Measurements from ENCODE around the gene CCDC47.

Gene CCDC47

GRCh38 chr17:63817736-63818385 lies 44.5 kb upstream of the CCDC47 start:
- no peak for TF ChIP-seq CTCF (IDR thresholded peaks at IDR 0.05; ENCODE audit: extremely low read depth, missing control alignments)

GRCh38 chr17:63816669-63817068 lies 43.3 kb upstream of the CCDC47 start:
- DNase-seq (ENCODE audit: low spot score): no peak
- TF ChIP-seq CTCF (IDR thresholded peaks at IDR 0.05; ENCODE audit: extremely low read depth, missing control alignments): no peak

More at GRCh38 chr17:63817736-63818385, 44.5 kb upstream of the CCDC47 start:
- DNase-seq (ENCODE audit: low spot score): no peak

- no peak for DNase-seq (ENCODE audit: low spot score)
- no peak for TF ChIP-seq CTCF (IDR thresholded peaks at IDR 0.05; ENCODE audit: extremely low read depth, missing control alignments)
Observed at GRCh38 chr17:63816123-63816522, 42.7 kb upstream of the CCDC47 start.

GRCh38 chr17:63809970-63810369 lies 36.6 kb upstream of the CCDC47 start:
- DNase-seq (ENCODE audit: low spot score): no peak
- TF ChIP-seq CTCF (IDR thresholded peaks at IDR 0.05; ENCODE audit: extremely low read depth, missing control alignments): no peak

GRCh38 chr17:63805591-63805990 lies 32.2 kb upstream of the CCDC47 start:
- no peak for TF ChIP-seq CTCF (IDR thresholded peaks at IDR 0.05; ENCODE audit: extremely low read depth, missing control alignments)
- no peak for DNase-seq (ENCODE audit: low spot score)

GRCh38 chr17:63804328-63804727 lies 30.9 kb upstream of the CCDC47 start:
- no peak for DNase-seq (ENCODE audit: low spot score)
- no peak for TF ChIP-seq CTCF (IDR thresholded peaks at IDR 0.05; ENCODE audit: extremely low read depth, missing control alignments)

GRCh38 chr17:63800783-63801182 lies 27.4 kb upstream of the CCDC47 start:
- no peak for DNase-seq (ENCODE audit: low spot score)
- TF ChIP-seq CTCF (IDR thresholded peaks at IDR 0.05; ENCODE audit: extremely low read depth, missing control alignments): no peak
